SKM-1 (cell line): ENCODE data around the gene MFSD11.
"Not testable (repeated sequence)": the region's sequence is repeated elsewhere in the genome, so short reads cannot be mapped to it uniquely, and the experiment has no call there.

Source experiments
- DNase-seq: peaks from one replicate; lab custom pipeline; 2025; ENCODE audit not compliant: unreplicated experiment; lab: John Stamatoyannopoulos, UW

The MFSD11 gene

DNA sequence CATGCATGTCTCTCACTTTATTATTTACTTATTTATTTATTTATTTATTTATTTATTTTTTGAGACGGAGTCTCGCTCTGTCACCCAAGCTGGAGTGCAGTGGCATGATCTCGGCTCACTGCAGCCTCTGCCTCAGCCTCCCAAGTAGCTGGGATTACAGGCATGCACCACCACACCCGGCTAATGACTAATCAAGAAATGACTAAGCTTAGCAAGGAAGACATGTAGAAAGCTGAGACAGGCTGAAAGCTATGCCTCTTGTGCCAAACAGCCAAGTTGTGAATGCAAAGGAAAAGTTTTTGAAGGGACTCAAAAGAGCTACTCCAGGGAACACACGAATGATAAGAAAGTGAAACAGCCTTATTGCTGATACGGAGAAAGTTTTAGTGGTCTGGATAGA is 7.9 kb downstream of the MFSD11 start:
- not testable (repeated sequence) for DNase-seq

DNA sequence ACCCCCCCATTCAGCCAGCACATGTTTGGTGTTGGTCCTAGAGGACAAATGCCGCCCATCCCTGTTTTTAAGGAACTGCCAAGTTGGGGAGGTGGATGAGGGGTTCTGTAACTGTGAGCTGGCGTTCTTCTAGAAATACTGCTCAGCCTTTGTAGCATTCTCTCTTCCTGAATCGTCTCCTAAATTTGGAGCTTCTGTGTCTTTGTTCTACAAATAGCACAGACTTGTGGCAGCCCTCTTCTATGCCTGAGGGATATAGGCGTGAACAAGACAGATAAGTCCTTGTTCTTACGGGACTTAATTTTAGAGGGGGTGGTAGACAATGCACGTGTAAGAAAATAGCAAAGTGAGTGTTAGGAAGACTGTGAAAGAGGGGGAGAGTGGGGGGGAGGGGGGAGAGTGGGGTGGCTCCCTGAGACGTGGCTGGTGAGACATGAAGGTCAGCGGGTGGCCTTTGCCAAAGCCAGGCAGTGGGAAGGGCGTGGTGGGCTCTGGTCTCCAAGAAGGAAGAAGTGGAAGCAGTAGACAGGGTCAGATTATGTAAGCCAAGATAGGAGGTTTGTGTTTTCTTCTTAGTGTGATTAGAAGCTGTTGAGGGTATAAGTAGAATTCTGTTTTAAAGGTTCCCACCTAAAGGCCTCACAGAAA is 9.9 kb downstream of the MFSD11 start:
- no peak for DNase-seq

DNA sequence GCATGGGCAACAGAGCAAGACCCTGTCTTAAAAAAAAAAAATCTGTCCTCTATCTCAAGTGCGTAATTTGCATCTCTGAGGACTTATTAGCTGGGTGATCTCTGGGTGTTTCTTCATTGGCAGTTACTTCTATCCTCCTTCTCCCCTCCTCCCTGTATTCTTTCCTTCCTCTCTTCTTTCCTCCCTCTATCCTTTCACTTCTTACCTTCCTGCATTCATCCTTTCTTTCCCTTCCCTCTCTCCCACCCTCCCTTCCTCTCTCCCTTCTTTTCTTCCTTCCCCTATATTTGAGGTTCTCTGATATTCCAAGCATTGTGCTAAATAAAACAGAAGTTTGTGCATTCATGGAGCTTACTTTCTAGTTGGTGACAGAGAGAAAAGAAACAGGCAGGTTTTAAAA is 10.7 kb downstream of the MFSD11 start:
- no peak for DNase-seq

DNA sequence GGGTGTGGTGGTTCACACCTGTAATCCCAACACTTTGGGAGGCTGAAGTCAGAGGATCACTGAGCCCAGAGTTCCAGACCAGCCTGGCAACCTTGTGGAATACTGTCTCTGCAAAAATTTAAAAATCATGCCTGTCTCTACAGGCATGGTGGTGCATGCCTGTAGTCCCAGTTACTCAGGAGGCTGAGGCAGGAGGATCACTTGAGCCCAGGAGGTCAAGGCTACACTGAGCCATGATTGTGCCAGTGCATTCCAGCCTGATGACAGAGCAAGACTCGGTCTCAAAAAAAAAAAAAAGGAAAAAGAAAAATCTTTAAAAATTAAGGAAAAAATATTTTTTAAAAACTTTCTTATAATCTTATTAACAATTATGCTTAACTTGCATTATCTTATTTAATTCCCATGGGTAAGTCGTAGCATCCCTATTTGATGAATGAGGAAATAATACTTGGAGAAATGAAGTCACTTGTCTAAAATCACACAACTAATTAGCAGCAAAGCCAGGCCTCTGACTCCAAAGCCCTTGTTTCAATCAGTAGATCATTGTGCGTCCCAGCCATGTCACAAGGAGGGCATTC is 13.6 kb downstream of the MFSD11 start:
- no peak for DNase-seq

DNA sequence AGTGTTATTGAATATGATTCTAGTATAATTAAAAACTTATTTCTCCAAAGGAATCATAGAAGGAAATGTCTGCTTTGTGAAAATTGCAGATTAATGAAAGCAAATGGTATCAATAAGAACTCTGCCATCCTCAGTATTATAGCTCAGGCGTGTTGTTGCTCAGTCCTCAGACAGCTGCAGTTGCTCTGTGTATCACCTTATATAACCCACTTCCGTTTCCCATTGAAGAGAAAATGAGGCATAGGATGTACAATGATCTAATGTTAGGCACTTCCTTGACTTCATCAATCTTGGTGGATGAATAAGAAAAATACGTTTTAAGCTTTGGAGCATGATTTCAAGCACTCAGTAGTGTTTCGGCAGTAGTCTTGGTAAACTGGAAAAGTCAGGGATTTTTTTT is 14.1 kb downstream of the MFSD11 start:
- DNase-seq, result no peak

DNA sequence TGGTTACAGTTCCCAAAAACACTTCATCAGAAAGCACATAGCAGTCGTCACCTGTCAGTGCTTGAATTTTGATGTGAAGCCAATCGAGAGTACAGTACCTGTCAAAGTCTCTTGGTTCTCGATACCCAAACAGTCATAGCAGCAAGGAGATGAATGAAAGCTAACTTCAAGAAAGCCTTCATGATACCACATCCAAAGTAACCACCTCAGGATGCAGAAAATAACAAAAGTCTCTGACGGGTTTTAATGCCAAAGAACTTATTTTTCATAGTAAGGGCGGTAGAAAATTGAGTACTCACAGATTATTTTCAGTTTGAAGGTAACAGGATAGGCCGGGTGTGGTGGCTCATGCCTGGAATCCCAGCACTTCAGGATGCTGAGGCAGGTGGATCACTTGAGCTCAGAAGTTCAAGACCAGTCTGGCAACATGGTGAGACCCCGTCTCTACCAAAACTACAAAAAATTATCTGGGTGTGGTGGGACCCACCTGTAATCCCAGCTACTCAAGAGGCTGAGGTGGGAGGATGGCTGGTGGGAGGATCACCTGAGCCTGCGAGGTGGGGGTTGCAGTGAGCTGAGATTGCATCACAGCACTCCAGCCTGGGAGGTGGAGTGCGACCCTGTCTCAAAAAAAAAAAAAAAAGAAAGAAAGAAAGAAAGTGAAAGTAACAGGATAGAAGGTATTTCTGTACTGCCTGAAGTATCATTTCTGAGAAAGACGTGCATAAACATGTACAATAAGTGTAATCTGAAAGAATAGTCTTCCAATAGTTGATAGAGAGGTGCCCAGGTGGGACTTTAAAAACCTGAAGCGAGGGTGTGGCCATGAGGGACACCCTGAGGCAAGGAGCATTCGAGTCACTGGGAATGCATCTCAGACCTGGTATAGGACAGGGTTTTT is 15.4 kb downstream of the MFSD11 start:
- DNase-seq, result no peak

DNA sequence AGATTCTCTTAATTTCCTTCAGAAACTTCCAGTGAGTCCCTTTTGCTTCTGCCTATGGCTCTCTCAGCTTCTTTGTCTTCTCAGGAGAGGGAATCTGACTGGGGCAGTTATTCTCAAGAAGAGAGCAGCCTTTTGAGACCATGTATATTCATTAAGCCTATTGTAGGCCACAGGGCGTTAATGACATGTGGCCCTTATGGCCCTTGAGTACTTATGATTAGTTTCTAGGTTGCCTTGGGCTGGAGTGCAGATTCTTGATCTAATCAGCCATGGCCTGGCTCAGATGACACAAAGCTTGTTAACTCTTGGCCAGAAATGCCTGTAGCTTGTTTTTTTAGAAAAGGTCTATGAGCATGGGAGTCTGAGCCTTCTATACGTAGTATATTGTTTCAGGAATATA is 17.4 kb downstream of the MFSD11 start:
- no peak for DNase-seq

DNA sequence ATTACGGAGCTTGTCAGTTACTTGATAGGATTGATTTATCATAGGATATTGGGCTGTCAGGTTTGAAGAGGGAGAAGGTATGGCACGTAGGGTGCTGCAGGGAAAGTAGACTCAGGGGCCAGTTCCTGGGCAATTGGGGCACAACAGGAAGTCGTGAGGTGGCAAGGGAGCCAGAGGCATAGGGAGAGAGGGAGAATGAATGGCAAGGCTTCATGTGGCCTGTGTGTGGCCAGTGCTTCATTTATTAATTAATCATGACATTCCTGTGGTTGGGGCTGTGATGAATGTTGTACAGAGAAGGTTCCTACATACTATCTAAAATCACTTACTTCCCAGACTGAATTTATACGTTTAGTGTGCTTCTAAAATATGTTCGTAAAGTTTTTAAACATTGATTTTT is 19.3 kb downstream of the MFSD11 start:
- DNase-seq, result no peak

DNA sequence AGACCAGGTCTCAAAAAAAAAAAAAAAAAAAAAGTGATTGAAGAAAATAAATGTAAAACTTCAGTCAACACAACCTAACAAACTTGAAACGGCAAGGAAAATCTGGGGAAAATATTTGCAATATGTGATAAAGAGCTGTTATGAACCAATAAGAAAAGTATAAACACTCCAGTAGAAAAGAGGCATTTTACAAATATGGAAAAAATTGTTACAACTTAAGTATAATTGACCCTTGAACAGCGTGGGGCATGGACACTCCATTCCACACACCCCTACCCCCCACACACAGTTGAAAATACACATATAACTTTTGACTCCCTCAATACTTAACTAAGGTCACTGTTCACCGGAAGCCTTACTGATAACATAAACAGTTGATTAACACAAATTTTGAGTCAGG is 20.7 kb downstream of the MFSD11 start:
- no peak for DNase-seq

DNA sequence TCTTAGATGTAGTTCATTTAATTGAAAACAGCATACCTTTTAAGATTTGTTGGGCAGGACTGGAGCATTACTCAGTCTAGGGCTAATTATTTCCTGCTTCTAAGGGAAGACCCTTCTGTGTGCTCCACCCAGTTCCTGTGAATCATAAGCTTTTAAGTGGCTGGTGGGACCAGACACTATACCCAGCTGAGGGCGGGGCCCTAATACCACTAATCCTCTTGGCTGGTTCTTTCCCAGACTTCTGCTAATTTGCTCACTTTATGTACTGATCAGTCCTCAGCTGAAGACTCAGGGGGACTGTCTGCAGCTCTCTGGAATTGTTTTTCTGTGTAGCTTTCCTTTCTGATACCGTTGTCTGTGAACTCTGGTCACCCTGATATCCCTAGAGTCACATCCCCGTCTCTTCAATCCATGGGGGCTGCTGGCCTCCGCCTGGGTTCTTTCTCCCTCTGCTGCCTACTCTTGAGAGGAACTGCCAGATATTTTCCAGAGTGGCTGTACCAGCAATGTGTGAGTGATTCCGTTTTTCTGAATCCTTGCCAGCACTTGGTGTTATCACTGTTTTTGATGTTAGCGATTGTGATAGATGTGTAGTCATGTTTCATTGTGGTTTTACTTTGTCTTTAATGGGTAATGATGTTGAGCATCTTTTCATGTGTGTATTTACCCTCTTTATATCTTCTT is 35.1 kb downstream of the MFSD11 start:
- DNase-seq, result no peak

DNA sequence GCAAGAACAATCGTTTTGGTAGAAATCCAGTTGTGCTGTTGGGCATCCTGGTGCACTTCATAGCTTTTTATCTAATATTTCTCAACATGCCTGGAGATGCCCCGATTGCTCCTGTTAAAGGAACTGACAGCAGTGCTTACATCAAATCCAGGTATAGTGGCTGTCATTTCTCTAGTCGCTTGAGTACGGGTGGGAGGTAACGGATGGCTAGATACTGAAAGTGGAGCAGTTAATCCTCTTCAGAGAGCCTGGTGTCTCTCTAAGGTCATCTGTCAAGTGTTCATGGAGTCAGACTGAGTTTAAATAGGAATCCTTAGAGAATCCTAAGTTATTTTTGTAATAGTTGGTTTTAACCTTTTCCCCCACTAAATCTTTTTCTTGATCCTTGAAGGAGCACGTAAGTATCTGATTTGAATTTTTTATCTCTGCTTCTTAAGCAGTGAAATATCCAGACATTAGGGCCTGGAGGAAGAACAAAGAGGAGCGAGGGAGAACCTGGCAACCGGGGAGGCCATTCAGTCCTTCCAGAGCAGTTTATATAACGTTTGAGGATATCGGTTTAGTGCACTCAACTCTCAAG is 37.2 kb downstream of the MFSD11 start:
- DNase-seq, result no peak

DNA sequence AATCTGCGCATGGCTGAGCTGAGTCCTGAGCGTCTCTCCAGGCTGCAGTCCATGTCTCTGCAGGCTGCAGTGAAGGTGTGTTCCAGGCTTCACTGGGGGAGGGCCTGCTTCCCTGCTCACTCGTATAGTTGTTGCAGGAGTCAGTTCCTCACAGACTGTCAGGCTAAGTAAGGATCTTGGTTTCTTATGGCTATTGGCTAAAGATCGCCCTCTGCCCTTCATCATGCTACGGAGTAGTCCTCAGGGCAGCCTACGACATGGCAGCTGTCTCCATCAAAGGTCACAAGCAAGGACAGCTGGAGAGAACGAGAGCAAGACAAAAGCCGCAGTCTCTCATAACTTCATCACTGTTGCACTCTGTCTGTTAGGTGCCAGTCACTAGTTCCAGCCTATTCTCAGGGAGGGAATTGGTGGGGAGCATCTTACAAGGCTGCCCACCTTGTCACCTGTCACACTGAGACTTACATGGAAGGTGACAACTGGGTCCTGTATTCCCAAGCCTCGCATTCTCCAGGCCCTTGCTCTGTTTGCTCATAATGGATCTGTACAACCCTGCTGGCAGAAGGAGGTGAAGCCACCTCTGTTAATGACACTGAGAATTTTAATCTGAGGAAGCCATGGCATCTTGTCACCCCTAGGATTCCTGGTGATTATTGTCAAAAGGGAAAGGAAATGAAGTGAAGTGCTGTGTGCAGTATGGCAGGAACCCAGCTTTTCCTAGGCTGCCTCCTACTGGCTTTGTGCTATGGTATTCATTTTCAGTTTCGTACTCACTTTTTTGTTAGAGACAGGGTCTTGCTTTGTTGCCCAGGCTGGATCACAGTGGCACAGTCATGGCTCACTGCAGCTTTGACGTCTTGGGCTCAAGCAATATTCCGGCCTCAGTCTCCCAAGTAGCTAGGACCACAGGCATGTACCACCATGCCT is 43.4 kb downstream of the MFSD11 start:
- DNase-seq, result no peak

DNA sequence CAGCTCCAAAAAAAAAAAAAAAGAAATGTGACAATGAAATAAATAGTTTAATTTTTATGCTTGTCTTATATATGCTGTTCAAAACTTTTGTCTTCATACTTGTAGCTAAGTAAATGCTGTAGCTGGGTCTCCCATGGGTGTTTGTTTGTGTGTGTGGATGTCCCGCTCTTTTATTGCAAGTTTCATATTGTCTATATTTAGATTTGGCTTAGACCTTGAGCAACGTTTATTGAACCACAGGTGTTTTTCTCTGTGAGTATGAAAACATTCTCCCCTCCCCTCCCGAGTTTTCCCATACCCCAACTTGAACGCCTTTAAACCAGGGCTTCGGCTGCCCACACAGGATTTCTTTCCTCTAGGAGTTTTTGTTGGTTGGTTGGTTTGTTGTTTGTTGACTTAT is 45.2 kb downstream of the MFSD11 start:
- no peak for DNase-seq

DNA sequence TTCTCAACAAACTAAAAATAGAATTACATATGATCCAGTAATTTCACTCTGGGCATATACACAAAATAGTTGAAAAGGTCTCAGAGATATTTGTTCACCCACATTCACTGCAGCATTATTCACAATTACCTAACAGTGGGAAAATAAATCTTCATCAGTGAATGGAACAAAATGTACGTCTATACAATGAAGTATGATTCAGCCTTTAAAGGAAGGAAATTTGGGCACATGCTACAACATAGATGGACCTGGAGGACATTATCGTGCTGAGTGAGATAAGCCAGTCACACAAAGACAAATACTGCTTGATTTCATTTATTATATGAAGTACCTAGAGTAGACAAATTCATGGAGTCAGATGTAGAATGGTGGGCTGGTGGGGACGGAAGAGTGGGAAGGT is 47.0 kb downstream of the MFSD11 start:
- DNase-seq, result no peak

DNA sequence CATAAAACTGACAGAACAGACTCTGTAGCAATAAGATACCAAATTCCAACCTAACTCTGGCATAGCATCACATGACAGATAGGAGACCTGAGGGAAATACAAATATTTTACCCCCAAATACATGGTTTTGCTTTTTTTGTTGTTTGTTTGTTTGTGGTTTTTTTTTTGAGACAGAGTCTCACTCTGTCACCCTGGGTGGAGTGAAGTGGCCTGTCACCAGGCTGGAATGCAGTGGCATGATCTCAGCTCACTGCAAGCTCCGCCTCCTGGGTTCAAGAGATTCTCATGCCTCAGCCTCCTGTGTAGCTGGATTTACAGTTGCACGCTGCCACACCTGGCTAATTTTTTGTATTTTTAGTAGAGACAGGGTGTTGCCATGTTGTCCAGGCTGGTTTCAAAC is 49.9 kb downstream of the MFSD11 start:
- DNase-seq, result not testable (repeated sequence)

DNA sequence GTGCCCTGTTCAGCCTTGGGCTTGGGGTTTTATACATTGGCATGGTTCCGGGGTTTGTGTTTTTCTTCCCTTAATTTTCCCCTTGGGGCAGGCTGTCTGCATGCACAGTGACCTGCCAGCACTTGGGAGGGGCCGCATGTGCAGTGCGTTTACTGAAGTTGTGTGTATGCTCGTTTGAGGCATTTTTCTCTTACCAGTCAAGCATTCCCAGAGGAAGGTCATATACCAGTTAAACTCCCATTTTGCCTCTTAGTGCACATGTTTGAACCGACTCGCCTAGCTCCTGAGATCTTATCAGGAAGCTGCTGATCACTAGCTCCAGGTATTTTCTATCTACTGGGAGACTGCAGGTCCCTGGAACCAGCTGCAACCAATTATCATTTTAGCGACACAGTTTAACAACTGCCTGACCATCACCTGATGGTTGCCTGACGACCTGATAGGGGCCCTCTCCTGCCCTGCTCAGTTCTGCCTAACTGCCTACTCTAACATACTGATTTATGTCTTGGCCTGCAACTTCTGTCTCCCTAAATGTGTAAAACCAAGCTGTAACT is 51.4 kb downstream of the MFSD11 start:
- DNase-seq, result no peak

DNA sequence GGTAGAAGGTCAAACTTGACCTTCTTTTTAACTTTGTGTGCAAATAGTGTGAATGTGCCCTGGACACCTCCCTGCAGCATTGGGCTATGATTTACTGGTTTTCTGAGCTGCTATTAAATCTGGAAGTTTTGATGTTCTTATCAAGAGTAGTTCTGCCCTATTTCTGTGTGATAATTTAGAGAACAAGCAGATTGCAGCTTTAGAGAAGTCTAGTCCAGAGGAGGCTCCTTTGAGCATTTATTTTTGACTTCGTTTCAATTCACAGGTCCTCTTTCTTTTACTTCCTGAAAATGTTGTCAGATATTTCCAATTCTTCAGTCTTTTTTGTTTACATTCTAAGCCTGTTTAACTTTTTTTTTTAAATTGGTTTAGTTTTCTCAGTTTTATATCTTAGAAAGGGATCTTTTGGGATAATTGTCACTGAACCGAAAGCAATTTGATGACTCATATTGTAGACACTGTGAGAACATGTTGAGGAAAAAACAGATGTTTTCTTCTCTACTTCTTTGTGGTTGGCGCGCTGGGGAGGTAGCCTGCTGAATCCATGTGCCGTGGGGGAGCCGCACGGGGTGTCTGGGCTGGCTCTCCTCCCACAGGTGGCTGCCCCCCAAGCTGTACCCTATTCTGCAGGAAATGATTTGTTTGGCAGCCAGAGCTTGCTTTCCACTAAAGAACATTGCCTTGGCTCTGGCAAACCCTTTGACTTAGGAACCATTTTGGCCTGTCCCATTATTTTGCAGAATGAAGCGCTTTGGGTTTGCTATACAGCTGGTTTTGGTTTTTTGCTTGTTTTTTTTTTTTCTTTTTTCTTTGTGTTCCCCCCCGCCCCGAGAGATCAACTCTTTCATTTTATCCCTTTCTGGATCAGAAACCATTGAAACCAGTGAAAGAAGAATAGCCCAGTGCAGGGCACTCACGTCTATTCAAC is 53.4 kb downstream of the MFSD11 start:
- DNase-seq, result peak; percentile 23

DNA sequence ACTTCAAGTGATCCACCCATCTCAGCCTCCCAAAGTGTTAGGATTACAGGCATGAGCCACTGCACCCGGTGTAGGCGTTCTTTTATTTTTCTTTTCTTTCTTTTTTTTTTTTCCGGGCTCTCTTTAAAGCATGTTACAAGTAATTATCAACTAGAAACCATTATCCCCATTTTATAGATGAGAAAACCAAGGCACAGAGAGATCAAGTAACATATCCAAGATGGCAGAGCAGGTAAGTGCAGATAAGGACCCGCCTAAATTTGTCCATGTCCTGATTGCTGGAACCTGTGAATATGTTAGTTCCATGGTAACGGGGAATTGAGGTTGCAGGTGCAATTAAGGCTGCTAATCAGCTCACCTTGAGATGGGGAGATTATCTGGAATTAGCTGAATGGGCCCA is 54.4 kb downstream of the MFSD11 start:
- DNase-seq, result no peak

DNA sequence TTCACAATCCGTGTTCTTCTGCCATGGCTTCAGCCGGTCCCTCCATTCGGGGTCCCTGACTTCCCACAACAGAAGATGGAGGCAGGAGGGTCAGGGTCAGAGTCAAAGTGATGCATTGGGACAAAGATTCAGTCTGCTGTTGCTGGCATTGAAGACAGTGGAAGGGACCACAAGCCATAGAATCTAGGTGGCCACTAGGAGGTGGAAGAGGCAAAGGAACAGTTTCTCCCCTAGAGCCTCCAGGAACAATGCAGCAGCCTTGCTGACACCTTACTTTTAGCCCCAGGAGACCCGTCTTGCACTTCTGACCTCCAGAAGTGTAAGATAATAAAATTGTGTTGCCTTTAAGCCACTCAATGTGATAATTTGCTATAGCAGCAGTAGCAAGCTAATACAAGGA is 55.9 kb downstream of the MFSD11 start:
- DNase-seq, result no peak
